GM12878 (cell line): ENCODE results near the gene DIP2C. TPM values are rescaled to one million over a fixed set of nuclear protein-coding genes. Genes with fewer than 3 reads are reported as not detected.

Experiments used
- ATAC-seq: fragments of 200-7000 bp; cut with Tn5 transposase; 3 replicates; pipeline ENCODE4 v1.9.1; 2020; ENCODE audit warnings: mild to moderate bottlenecking, moderate library complexity
- BruUV-seq: library from RNA; stranded (reverse); fragments of 400-500 nt; replicated peaks from 2 replicates; lab custom pipeline; 2021; lab: Mats Ljungman, UMichigan
- CTCF ChIA-PET: fragments of 300-600 bp; sonication (Branson Sonifier 250); formaldehyde crosslinking; extraction: SDS; loops from one replicate; lab custom pipeline; 2021; ENCODE audit warnings: inconsistent platforms; lab: Yijun Ruan, JAX
- POLR2A ChIA-PET: fragments of 350-600 bp; formaldehyde crosslinking; extraction: SDS; loops from one replicate; lab custom pipeline; 2021; ENCODE audit warnings: inconsistent platforms; lab: Charles Lee
- RAD21 ChIA-PET: fragments of 300-600 bp; sonication (Branson Sonifier 250); formaldehyde crosslinking; loops from one replicate; lab custom pipeline; 2023; ENCODE audit warnings: antibody characterized with exemption; ENCODE audit not compliant: unreplicated experiment; lab: Charles Lee
- SMC1A ChIA-PET: fragments of 300-600 bp; sonication (Branson Sonifier 250); formaldehyde crosslinking; loops from one replicate; lab custom pipeline; 2023; ENCODE audit not compliant: unreplicated experiment, uncharacterized antibody; lab: Charles Lee
- DNase-seq: peaks from one replicate; pipeline ENCODE4 v3.0.0-alpha.2; 2011; ENCODE audit warnings: low read depth, low spot score
- FAIRE-seq: peaks from 3 replicates; lab custom pipeline; 2011; peaks lifted over from hg19 to GRCh38; lab: Jason Lieb, UNC
- H2AFZ ChIP-seq: 2 replicates; pipeline ENCODE4 v1.6.0; 2011; ENCODE audit warnings: low read depth, low read length, control low read depth; ENCODE audit not compliant: control insufficient read depth
- H3K27ac ChIP-seq: 2 replicates; pipeline ENCODE4 v1.5.1; 2011; ENCODE audit warnings: control low read depth; ENCODE audit not compliant: control insufficient read depth, insufficient read depth
- H3K27me3 ChIP-seq, 2 experiments: replicated peaks in 1 of 2; 2 replicates each; pipeline versions ENCODE4 v1.6.0 to v1.6.1; 2011; ENCODE audit warnings: low read length in 1 of 2; ENCODE audit not compliant: control insufficient read depth in 2 of 2, insufficient read depth in 2 of 2
- H3K36me3 ChIP-seq, 2 experiments: 2 replicates each; pipeline ENCODE4 v1.5.1; 2011; ENCODE audit warnings: low read length in 1 of 2; ENCODE audit not compliant: control insufficient read depth in 2 of 2, insufficient read depth in 2 of 2
- H3K4me1 ChIP-seq: 2 replicates; pipeline ENCODE4 v1.6.1; 2011; ENCODE audit warnings: mild to moderate bottlenecking, low read length, moderate library complexity, mixed read lengths; ENCODE audit not compliant: control insufficient read depth, insufficient read depth
- H3K4me2 ChIP-seq: 2 replicates; pipeline ENCODE4 v1.6.0; 2011; ENCODE audit warnings: control low read depth; ENCODE audit not compliant: control insufficient read depth, insufficient read depth
- H3K4me3 ChIP-seq: fragments of 200-600 bp; sonication (generic); 2 replicates; pipeline ENCODE4 v1.5.1; 2016
- H3K79me2 ChIP-seq: 2 replicates; pipeline ENCODE4 v1.6.0; 2011; ENCODE audit warnings: low read length; ENCODE audit not compliant: control insufficient read depth, insufficient read depth
- H3K9ac ChIP-seq: 2 replicates; pipeline ENCODE4 v1.8.0; 2011; ENCODE audit warnings: low read length, control low read depth, mixed read lengths; ENCODE audit not compliant: control insufficient read depth, insufficient read depth
- H3K9me3 ChIP-seq: replicated peaks from 3 replicates; pipeline ENCODE4 v1.5.1; 2011; ENCODE audit warnings: mild to moderate bottlenecking, low read length; ENCODE audit not compliant: control insufficient read depth, insufficient read depth
- H4K20me1 ChIP-seq: 2 replicates; pipeline ENCODE4 v1.6.0; 2011; ENCODE audit not compliant: control insufficient read depth, insufficient read depth
- CUX1 ChIP-seq: IDR thresholded peaks from 2 replicates; pipeline ENCODE4 v1.6.1; 2012; ENCODE audit warnings: improper control_type of control experiment, low read depth, low read length; ENCODE audit not compliant: insufficient replicate concordance
- FOS ChIP-seq: IDR thresholded peaks from 3 replicates; pipeline ENCODE4 v1.6.1; 2011; ENCODE audit warnings: borderline replicate concordance; ENCODE audit not compliant: insufficient read length; ENCODE audit errors: extremely low read depth
- FOXM1 ChIP-seq: IDR thresholded peaks from 2 replicates; pipeline ENCODE4 v1.6.1; 2012; ENCODE audit warnings: low read depth, mild to moderate bottlenecking, inconsistent platforms, low read length, moderate library complexity
- HCFC1 ChIP-seq: fragments of 150-350 bp; IDR thresholded peaks from 2 replicates; pipeline ENCODE4 v1.6.1; 2014; ENCODE audit warnings: low read length
- IRF4 ChIP-seq: IDR thresholded peaks from 2 replicates; pipeline ENCODE4 v1.6.1; 2011; ENCODE audit warnings: low read depth, low read length
- JUND ChIP-seq: IDR thresholded peaks from 2 replicates; pipeline ENCODE4 v1.6.1; 2012; ENCODE audit warnings: low read depth, mild to moderate bottlenecking, low read length, improper control_type of control experiment, moderate library complexity
- POLR2A ChIP-seq: IDR thresholded peaks from 2 replicates; pipeline ENCODE4 v1.6.1; 2011; ENCODE audit warnings: low read depth, mild to moderate bottlenecking, low read length
- RB1 ChIP-seq: fragments of 450-650 bp; formaldehyde crosslinking; IDR thresholded peaks from 2 replicates; pipeline ENCODE4 v1.6.1; 2017; ENCODE audit warnings: mild to moderate bottlenecking, borderline replicate concordance
- SIN3A ChIP-seq: IDR thresholded peaks from 2 replicates; pipeline ENCODE4 v1.6.1; 2012; ENCODE audit warnings: low read depth, low read length, improper control_type of control experiment
- SREBF1 ChIP-seq: IDR thresholded peaks from 2 replicates; pipeline ENCODE4 v1.6.1; 2012; ENCODE audit warnings: mild to moderate bottlenecking, low read length
- SRF ChIP-seq, 2 experiments: IDR thresholded peaks; 2 replicates each; pipeline ENCODE4 v1.6.1; 2011; ENCODE audit warnings: low read depth in 2 of 2, low read length in 2 of 2, mild to moderate bottlenecking in 1 of 2, moderate library complexity in 1 of 2
- WGBS: methylation state at CpG from one replicate; pipeline ENCODE4 v1.1.6; 2016; ENCODE audit warnings: low lambda C conversion rate; ENCODE audit not compliant: insufficient replicate concordance, insufficient coverage; ENCODE audit errors: missing lambda C conversion rate; 5-methylcytosine and 5-hydroxymethylcytosine counted together
- in situ Hi-C: fragments of 300-500 bp; cut with MboI; formaldehyde crosslinking; loops from 9 replicates; pipeline ENCODE4 v1.14.3; 2018; ENCODE audit warnings: mixed read lengths
- intact Hi-C: fragments of 100-400 bp; cut with micrococcal nuclease; formaldehyde crosslinking; loops from one replicate; pipeline ENCODE4 v1.14.2; 2022; ENCODE audit not compliant: unreplicated experiment
- polyA plus RNA-seq, 11 experiments: library from polyadenylated mRNA; depleted of rRNA in 4 of 11; unstranded in 6 of 11; stranded (reverse) in 5 of 11; fragments of >200 nt; fragmentation: Nextera tagmentation in 4 of 11; fragmentation: Illumina TruSeq in 1 of 11; extraction: Ambion mirVana in 4 of 11; extraction: Trizol in 1 of 11; gene quantifications; 1 replicate in 1 of 11; 2 replicates in 10 of 11; pipeline versions ENCODE4 v1.2.1 to v1.2.3, GENCODE V29; 2011 to 2016; ENCODE audit warnings: inconsistent platforms in 2 of 11, missing spikeins in 2 of 11, low read depth in 1 of 11
- total RNA-seq, 4 experiments: library from RNA; depleted of rRNA in 3 of 4; stranded (reverse); fragments of >200 nt in 3 of 4; fragmentation: Illumina TruSeq in 1 of 4; extraction: Trizol in 1 of 4; gene quantifications; 2 replicates each; pipeline versions ENCODE4 v1.2.1 to v1.2.3, GENCODE V29; 2013 to 2021

DIP2C gene
- total and polyA plus RNA-seq, 10 of the 15 experiments (the other 5 are each of a cell fraction or from before 2014, with no cell fraction given), result 0.01 to 0.10 (median 0.06) TPM

DNA sequence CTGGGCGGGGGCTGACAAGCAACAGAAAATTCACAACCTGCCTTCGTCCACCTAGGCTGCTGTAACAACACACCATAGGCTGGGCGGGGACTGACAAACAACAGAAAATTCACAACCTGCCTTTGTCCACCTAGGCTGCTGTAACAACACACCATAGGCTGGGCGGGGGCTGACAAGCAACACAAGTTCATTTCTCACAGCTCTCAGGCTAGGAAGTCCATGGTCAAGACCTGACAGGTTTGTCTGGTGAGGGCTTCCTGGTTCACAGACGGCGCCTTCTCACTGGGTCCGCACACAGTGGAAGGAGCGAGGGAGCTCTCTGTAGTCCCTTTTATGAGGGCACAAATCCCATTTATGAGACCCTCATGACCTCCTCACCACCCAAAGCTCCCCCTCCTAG is 52.2 kb downstream of the DIP2C start (continued):
- TF ChIP-seq CUX1, result no peak

DNA sequence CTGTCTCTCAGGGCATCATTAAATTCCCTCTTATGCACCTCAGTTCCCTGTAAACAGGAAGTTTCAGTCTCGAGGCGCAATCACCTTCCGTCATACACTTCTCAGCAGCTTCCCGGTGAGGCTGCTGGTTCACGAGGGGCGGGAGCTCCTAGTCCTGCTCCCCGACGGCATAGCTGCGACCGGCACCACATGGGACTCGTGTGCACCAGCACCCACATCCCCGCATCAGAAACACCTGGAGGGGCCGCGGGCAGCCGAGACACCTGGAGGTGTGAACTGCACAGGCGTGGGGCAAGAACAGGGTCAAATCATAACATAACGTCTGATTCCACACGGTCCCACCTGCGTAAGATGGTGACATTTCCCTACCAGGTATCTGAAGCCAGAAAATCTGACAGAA is 52.7 kb downstream of the DIP2C start:
- H3K27me3 ChIP-seq, result no peaks in the 10 kb centered on the region; a peak in 2 of 4 replicates
- no peaks in the 10 kb centered on the region for H3K36me3 ChIP-seq
- H3K4me2 ChIP-seq, result no peak overlapping the region
- no TSS peak for BruUV-seq
- H2AFZ ChIP-seq, result no peak overlapping the region
- WGBS, result 70% methylated on average over 19 of the region's 19 CpGs
- ChIA-PET POLR2A (interaction anchor here (0.6 kb wide), 1 partner anchor 492 kb away, joined by 6 read pairs; no protein-coding TSS in a partner anchor), SMC1A (no interaction called here), CTCF (no interaction called here), RAD21 (no interaction called here)
- no peaks in the 10 kb centered on the region for H4K20me1 ChIP-seq
- no peaks in the 10 kb centered on the region for H3K79me2 ChIP-seq
- intact Hi-C loops (no loop called here), in situ Hi-C loops (no loop called here)
- H3K9ac ChIP-seq, result no peak overlapping the region
- H3K9me3 ChIP-seq, result no peaks in the 10 kb centered on the region
- no peak overlapping the region for H3K27ac ChIP-seq
- TF ChIP-seq FOXM1, result no peak
- no peak for TF ChIP-seq JUND
- TF ChIP-seq FOS, result no peak
- TF ChIP-seq SREBF1, result no peak
- TF ChIP-seq HCFC1, result no peak
- TF ChIP-seq SRF (IDR thresholded peaks at IDR 0.05; ENCODE audit: low read depth in 2 of 2, low read length in 2 of 2), result no peak
- TF ChIP-seq SIN3A, result no peak
- TF ChIP-seq IRF4, result no peak
- TF ChIP-seq POLR2A, result no peak
- no peak for TF ChIP-seq RB1
- ATAC-seq, result no peak
- no peaks in the 10 kb centered on the region for H3K4me1 ChIP-seq
- FAIRE-seq, result no peak
- DNase-seq, result no peak
- no peak overlapping the region for H3K4me3 ChIP-seq
